Endodermal cell (in vitro differentiated cells): ENCODE data around the gene CLSTN2. TPM values are rescaled to one million over a fixed set of nuclear protein-coding genes. Genes with fewer than 3 reads are reported as not detected.

ENCODE experiments used
- DNase-seq: peaks from one replicate; pipeline ENCODE4 v3.0.0-alpha.2; 2017
- H3K27ac ChIP-seq: 2 replicates; pipeline ENCODE4 v1.5.1; 2013; ENCODE audit warnings: mild to moderate bottlenecking, low read depth, low read length, moderate library complexity
- H3K27me3 ChIP-seq: 2 replicates; pipeline ENCODE4 v1.6.1; 2013; ENCODE audit warnings: mild to moderate bottlenecking, low read length, moderate library complexity; ENCODE audit not compliant: insufficient read depth, control insufficient read depth, poor library complexity, severe bottlenecking
- H3K36me3 ChIP-seq: 2 replicates; pipeline ENCODE4 v1.7.0; 2013; ENCODE audit warnings: mild to moderate bottlenecking, low read length, moderate library complexity; ENCODE audit not compliant: control insufficient read depth, insufficient read depth
- H3K4me1 ChIP-seq: one replicate; pipeline ENCODE4 v1.7.0; 2013; ENCODE audit warnings: low read length; ENCODE audit not compliant: control insufficient read depth, insufficient read depth
- H3K4me3 ChIP-seq: 2 replicates; pipeline ENCODE4 v1.5.1; 2013; ENCODE audit warnings: mild to moderate bottlenecking, low read length, moderate library complexity
- H3K9ac ChIP-seq: 2 replicates; pipeline ENCODE4 v1.6.1; 2013; ENCODE audit warnings: mild to moderate bottlenecking, low read length, moderate library complexity; ENCODE audit not compliant: poor library complexity, severe bottlenecking; ENCODE audit errors: extremely low read depth
- H3K9me3 ChIP-seq: 2 replicates; pipeline ENCODE4 v1.6.1; 2013; ENCODE audit warnings: mild to moderate bottlenecking, low read length, moderate library complexity; ENCODE audit not compliant: control insufficient read depth
- H3K27ac Mint-ChIP-seq: 2 replicates; pipeline ENCODE4 v1.8.0; 2020; ENCODE audit warnings: mixed read lengths
- H3K27me3 Mint-ChIP-seq: 2 replicates; pipeline ENCODE4 v1.8.0; 2021; ENCODE audit warnings: mild to moderate bottlenecking, mixed read lengths; ENCODE audit not compliant: insufficient read depth
- H3K36me3 Mint-ChIP-seq: 2 replicates; pipeline ENCODE4 v1.8.0; 2020; ENCODE audit warnings: low read depth, mixed read lengths
- H3K4me1 Mint-ChIP-seq: 2 replicates; pipeline ENCODE4 v1.8.0; 2020; ENCODE audit warnings: mixed read lengths
- H3K4me3 Mint-ChIP-seq: 2 replicates; pipeline ENCODE4 v1.8.0; 2020; ENCODE audit warnings: mild to moderate bottlenecking, moderate library complexity, mixed read lengths
- H3K9me3 Mint-ChIP-seq: 2 replicates; pipeline ENCODE4 v1.8.0; 2020; ENCODE audit warnings: mild to moderate bottlenecking, mixed read lengths
- WGBS, 2 experiments: methylation state at CpG; one replicate each; pipeline versions ENCODE4 v1.1.5 to v1.1.7; 2013; ENCODE audit warnings: missing lambda C conversion rate in 2 of 2, mixed read lengths in 1 of 2; ENCODE audit not compliant: insufficient coverage in 1 of 2, insufficient read length in 1 of 2; 5-methylcytosine and 5-hydroxymethylcytosine counted together
- total RNA-seq, 2 donors: library from RNA; stranded (reverse); fragmentation: NEBNext Ultra II Directional in 1 of 2; extraction: Animal tissue kit (Norgen Biotek cat#: 25700) in 1 of 2; gene quantifications; 2 replicates in 1 of 2; 3 replicates in 1 of 2; pipeline ENCODE4 v1.2.1, GENCODE V29; 2021
- TF ChIP-seq, protein P1 (sequence below): fragments of 200-600 bp; sonication (generic); conservative IDR thresholded peaks from 2 replicates; pipeline ENCODE4 v1.5.0; 2021; ENCODE audit warnings: antibody characterized with exemption, mild to moderate bottlenecking

Gene CLSTN2
- total RNA-seq, 2 donors from 2014 or later, result 0.13 to 0.42 TPM

DNA sequence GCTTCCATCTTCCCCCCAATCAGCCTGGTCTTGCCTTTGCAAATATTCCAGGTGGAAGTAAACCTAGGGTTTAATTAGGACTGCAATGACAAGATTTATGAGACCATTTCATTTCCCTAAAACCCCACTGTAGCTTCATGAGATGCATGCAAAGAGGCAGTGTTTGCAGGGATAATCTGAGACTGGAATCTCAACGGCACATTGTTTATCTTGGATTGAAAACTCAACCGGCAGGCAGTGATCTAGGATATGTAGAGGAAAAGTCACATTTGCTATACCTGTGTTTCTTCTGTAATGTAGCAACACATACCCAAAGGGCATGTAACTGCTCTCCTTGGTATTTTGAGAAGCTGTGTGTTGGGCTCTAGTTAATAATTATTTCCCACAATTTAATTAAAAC lies 18.7 kb upstream of the CLSTN2 start:
- Mint-ChIP-seq H3K36me3 (no peaks in the 10 kb centered on the region), H3K27me3 (peaks cover 5% of the 10 kb centered on the region), H3K4me3 (no peak overlapping the region), H3K9me3 (no peaks in the 10 kb centered on the region), H3K27ac (no peak overlapping the region), H3K4me1 (no peaks in the 10 kb centered on the region)
- no peaks in the 10 kb centered on the region for H3K36me3 ChIP-seq
- no peak overlapping the region for H3K27ac ChIP-seq
- TF ChIP-seq, protein P1, sequence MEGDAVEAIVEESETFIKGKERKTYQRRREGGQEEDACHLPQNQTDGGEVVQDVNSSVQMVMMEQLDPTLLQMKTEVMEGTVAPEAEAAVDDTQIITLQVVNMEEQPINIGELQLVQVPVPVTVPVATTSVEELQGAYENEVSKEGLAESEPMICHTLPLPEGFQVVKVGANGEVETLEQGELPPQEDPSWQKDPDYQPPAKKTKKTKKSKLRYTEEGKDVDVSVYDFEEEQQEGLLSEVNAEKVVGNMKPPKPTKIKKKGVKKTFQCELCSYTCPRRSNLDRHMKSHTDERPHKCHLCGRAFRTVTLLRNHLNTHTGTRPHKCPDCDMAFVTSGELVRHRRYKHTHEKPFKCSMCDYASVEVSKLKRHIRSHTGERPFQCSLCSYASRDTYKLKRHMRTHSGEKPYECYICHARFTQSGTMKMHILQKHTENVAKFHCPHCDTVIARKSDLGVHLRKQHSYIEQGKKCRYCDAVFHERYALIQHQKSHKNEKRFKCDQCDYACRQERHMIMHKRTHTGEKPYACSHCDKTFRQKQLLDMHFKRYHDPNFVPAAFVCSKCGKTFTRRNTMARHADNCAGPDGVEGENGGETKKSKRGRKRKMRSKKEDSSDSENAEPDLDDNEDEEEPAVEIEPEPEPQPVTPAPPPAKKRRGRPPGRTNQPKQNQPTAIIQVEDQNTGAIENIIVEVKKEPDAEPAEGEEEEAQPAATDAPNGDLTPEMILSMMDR, result no peak
- H3K4me1 ChIP-seq, result no peaks in the 10 kb centered on the region
- H3K4me3 ChIP-seq, result no peak overlapping the region
- DNase-seq, result no peak
- no peaks in the 10 kb centered on the region for H3K9me3 ChIP-seq
- WGBS, 2 experiments, result 84 to 95% methylated on average over 2 of the region's 2 CpGs
- no peaks in the 10 kb centered on the region for H3K27me3 ChIP-seq
- no peak overlapping the region for H3K9ac ChIP-seq

DNA sequence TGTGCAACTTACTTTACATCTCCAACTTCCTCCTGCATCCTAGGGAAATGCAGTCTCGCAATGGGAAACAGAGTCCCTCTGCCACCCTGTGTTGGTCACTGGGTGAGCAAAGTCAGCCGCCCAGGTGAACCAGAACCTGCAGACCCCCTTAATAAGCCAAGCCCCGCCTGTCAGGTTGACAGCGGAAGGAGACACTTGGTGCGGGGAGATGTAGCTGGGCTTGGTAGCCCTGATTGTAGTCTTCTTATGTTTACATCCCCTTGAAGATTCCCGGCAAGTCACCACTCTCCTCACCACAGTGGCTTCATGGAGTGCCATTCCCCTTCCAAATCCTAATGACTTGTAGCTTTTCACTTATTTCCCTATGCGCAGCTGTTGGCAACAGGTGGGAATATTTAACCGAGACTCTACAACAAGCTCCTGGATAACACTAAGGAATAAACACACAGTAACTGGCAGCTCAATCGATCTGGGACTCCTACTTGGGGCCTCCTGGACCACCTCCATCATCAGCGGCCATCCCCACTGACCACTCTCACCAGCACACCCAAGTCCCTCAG lies 17.7 kb upstream of the CLSTN2 start:
- Mint-ChIP-seq H3K4me3 (no peak overlapping the region), H3K4me1 (no peaks in the 10 kb centered on the region), H3K27me3 (peaks cover 5% of the 10 kb centered on the region), H3K36me3 (no peaks in the 10 kb centered on the region), H3K27ac (no peak overlapping the region), H3K9me3 (no peaks in the 10 kb centered on the region)
- no peak overlapping the region for H3K4me3 ChIP-seq
- no peaks in the 10 kb centered on the region for H3K4me1 ChIP-seq
- H3K27me3 ChIP-seq, result no peaks in the 10 kb centered on the region
- TF ChIP-seq, protein P1, result no peak
- DNase-seq, result no peak
- H3K36me3 ChIP-seq, result no peaks in the 10 kb centered on the region
- 91 to 98% methylated on average over 7 to 10 of the region's 10 CpGs for WGBS, 2 experiments
- no peak overlapping the region for H3K9ac ChIP-seq
- H3K9me3 ChIP-seq, result no peaks in the 10 kb centered on the region
- no peak overlapping the region for H3K27ac ChIP-seq

DNA sequence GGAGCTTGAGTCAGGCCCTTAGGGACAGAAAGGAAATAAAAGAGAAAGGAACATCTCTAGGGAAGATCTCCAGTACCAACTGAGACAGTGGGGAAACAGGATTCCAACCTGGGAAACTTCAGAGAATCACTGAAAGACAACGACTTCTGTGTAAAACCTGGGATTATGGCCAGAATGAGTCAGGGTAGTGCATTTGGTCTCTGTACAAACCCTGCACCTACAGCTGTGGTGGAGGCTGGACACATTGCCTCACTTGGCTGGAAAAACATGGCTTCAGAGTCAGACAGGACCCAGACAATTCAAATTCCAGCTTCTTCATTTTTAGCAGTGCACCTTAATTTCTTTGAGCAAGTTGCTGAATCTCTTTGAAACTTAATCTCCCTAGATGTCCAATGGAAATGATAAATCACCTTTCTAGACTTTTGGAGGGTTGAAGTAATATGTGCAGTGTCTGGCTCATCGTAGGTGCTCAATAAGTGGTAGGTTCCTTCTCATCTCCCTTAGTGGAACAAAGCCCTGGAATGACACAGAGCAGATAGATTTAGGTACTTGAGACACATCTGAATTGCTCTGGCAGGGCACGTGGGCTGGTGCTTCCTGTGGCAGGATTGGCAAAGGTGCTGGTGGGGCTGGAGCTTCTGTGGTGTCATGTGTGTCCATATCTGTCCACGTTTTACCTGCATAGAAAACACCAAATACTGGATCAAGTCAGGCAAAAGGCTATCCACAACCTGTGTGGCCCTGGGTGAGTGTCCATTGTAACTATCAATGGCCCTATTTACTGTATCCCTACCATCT lies 6.1 kb upstream of the CLSTN2 start:
- peaks cover 27% of the 10 kb centered on the region for H3K27me3 Mint-ChIP-seq
- no peak overlapping the region for H3K27ac Mint-ChIP-seq

More for the DNA sequence above, 6.1 kb upstream of the CLSTN2 start:
- WGBS, 2 experiments, result 83 to 87% methylated on average over 2 to 4 of the region's 4 CpGs
- Histone ChIP-seq H3K9ac (no peak overlapping the region), H3K27me3 (peaks cover 8% of the 10 kb centered on the region), H3K9me3 (no peaks in the 10 kb centered on the region), H3K4me3 (no peak overlapping the region), H3K36me3 (no peaks in the 10 kb centered on the region), H3K4me1 (no peaks in the 10 kb centered on the region), H3K27ac (no peak overlapping the region)
- TF ChIP-seq, protein P1, result no peak
- Mint-ChIP-seq H3K4me1 (no peaks in the 10 kb centered on the region), H3K9me3 (no peaks in the 10 kb centered on the region), H3K36me3 (no peaks in the 10 kb centered on the region), H3K4me3 (no peak overlapping the region)
- DNase-seq, result no peak
